ENCODE results near the gene ITM2C.
A peak's percentile ranks its signal among the peaks of the same experiment; 100 is the strongest.

DNA sequence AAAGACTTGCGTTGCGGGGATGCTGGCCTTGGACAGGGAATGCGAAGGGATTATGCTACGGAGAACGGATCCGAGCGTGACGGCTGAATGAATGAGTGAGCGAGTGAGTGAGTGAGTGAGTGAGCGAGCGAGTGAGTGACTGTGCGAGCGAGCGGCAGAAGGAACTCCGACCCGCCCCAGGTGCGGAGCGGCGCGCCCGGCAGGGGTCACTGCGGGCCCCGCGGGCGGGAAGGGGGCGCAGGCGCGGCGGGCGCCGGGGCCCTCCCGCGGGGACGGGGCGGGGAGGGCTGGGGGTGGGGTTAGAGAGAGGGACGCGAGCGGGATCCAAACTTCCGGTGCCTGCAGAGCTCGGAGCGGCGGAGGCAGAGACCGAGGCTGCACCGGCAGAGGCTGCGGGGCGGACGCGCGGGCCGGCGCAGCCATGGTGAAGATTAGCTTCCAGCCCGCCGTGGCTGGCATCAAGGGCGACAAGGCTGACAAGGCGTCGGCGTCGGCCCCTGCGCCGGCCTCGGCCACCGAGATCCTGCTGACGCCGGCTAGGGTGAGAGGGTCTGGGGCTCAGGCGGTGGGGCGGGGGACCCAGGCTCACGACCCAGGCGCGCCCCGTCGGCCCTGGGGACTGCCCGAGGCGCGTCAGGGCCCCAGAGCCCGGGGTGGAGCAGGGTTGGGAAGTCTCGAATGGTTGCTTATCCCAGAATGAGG lies at the start of gene ITM2C:
- TF ChIP-seq, protein P1, sequence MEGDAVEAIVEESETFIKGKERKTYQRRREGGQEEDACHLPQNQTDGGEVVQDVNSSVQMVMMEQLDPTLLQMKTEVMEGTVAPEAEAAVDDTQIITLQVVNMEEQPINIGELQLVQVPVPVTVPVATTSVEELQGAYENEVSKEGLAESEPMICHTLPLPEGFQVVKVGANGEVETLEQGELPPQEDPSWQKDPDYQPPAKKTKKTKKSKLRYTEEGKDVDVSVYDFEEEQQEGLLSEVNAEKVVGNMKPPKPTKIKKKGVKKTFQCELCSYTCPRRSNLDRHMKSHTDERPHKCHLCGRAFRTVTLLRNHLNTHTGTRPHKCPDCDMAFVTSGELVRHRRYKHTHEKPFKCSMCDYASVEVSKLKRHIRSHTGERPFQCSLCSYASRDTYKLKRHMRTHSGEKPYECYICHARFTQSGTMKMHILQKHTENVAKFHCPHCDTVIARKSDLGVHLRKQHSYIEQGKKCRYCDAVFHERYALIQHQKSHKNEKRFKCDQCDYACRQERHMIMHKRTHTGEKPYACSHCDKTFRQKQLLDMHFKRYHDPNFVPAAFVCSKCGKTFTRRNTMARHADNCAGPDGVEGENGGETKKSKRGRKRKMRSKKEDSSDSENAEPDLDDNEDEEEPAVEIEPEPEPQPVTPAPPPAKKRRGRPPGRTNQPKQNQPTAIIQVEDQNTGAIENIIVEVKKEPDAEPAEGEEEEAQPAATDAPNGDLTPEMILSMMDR (IDR thresholded peaks at IDR 0.05; ENCODE audit: low read length) = peak; percentile 34; the same call in 1 of the 2 replicates
- TF ChIP-seq EZH2 (IDR thresholded peaks at IDR 0.05; ENCODE audit: borderline replicate concordance, low read length) = no peak

All from OCI-LY1 (cell line).